A549 (cell line): Measurements from ENCODE around the gene CHCHD6. TPM values are rescaled to one million over a fixed set of nuclear protein-coding genes. Genes with fewer than 3 reads are reported as not detected.

Experiments used
- ATAC-seq, 2 experiments: fragments of 200-7000 bp in 1 of 2; fragments of >200 bp in 1 of 2; cut with Nextera tagmentation in 1 of 2; cut with Tn5 transposase in 1 of 2; 3 replicates each; pipeline versions ENCODE4 v1.8.0 to v1.9.1; 2018 to 2020; ENCODE audit warnings: mild to moderate bottlenecking in 1 of 2, moderate library complexity in 1 of 2
- CTCF ChIA-PET: fragments of 300-600 bp; sonication (Branson Sonifier 250); formaldehyde crosslinking; extraction: SDS; loops from one replicate; lab custom pipeline; 2021; ENCODE audit warnings: antibody characterized with exemption, inconsistent platforms; lab: Yijun Ruan, JAX
- POLR2A ChIA-PET: fragments of 350-600 bp; formaldehyde crosslinking; extraction: SDS; loops from one replicate; lab custom pipeline; 2021; ENCODE audit warnings: antibody characterized with exemption, inconsistent platforms; lab: Yijun Ruan, JAX
- DNase-seq, 2 experiments: peaks; one replicate each; pipeline versions ENCODE4 v3.0.0 to v3.0.0-alpha.2; 2011 to 2016; ENCODE audit warnings: low read depth in 1 of 2, low spot score in 1 of 2
- FAIRE-seq: peaks from 2 replicates; lab custom pipeline; 2011; peaks lifted over from hg19 to GRCh38; lab: Jason Lieb, UNC
- H3K27ac ChIP-seq, 2 experiments: fragments of >200 bp; sonication (Bioruptor Twin); formaldehyde crosslinking; 3 replicates each; pipeline ENCODE4 v1.5.1; 2016 to 2017
- H3K4me1 ChIP-seq: fragments of >200 bp; sonication (Bioruptor Twin); formaldehyde crosslinking; 3 replicates; pipeline ENCODE4 v1.6.1; 2016
- H3K4me2 ChIP-seq: fragments of >200 bp; sonication (Bioruptor Twin); formaldehyde crosslinking; 3 replicates; pipeline ENCODE4 v1.6.1; 2016
- H3K4me3 ChIP-seq: fragments of >200 bp; sonication (Bioruptor Twin); formaldehyde crosslinking; 3 replicates; pipeline ENCODE4 v1.5.1; 2016
- H3K9me3 ChIP-seq: fragments of >200 bp; sonication (Bioruptor Twin); formaldehyde crosslinking; 3 replicates; pipeline ENCODE4 v1.6.1; 2016
- CHD2 ChIP-seq: fragments of 150-350 bp; IDR thresholded peaks from 2 replicates; pipeline ENCODE4 v1.6.1; 2014; ENCODE audit warnings: low read length; ENCODE audit not compliant: partially characterized antibody
- E2F6 ChIP-seq: IDR thresholded peaks from 2 replicates; pipeline ENCODE4 v1.6.1; 2012; ENCODE audit warnings: low read depth, borderline replicate concordance
- EHF ChIP-seq: fragments of 250-450 bp; sonication (Bioruptor Pico); IDR thresholded peaks from 2 replicates; pipeline ENCODE4 v1.5.0; 2020; ENCODE audit warnings: mild to moderate bottlenecking
- EHMT2 ChIP-seq: fragments of 200-600 bp; sonication (generic); IDR thresholded peaks from 2 replicates; pipeline ENCODE4 v1.6.1; 2016; ENCODE audit warnings: antibody characterized with exemption, low read depth, mild to moderate bottlenecking, moderate library complexity
- ESRRA ChIP-seq: fragments of 150-350 bp; IDR thresholded peaks from 2 replicates; pipeline ENCODE4 v1.6.1; 2014; ENCODE audit warnings: mild to moderate bottlenecking, low read length, borderline replicate concordance
- FOSL2 ChIP-seq, 2 experiments: fragments of 450-650 bp in 1 of 2; fragments of >200 bp in 1 of 2; sonication (Bioruptor Twin) in 1 of 2; formaldehyde crosslinking; IDR thresholded peaks; 2 replicates each; pipeline versions ENCODE4 v1.5.0 to v1.6.1; 2016 to 2020; ENCODE audit warnings: mild to moderate bottlenecking in 1 of 2, moderate library complexity in 1 of 2
- HOXB13 ChIP-seq: fragments of 250-450 bp; sonication (Bioruptor Pico); IDR thresholded peaks from 2 replicates; pipeline ENCODE4 v1.5.0; 2020; ENCODE audit warnings: low read depth, mild to moderate bottlenecking, moderate library complexity
- JUNB ChIP-seq: fragments of >200 bp; sonication (Bioruptor Twin); formaldehyde crosslinking; IDR thresholded peaks from 2 replicates; pipeline ENCODE4 v1.6.1; 2016
- KDM1A ChIP-seq: fragments of 200-600 bp; sonication (generic); IDR thresholded peaks from 2 replicates; pipeline ENCODE4 v1.6.1; 2016; ENCODE audit warnings: low read depth, mild to moderate bottlenecking
- MAFK ChIP-seq: fragments of 450-650 bp; IDR thresholded peaks from 2 replicates; pipeline ENCODE4 v1.6.1; 2014; ENCODE audit not compliant: partially characterized antibody
- MYC ChIP-seq: IDR thresholded peaks from 2 replicates; pipeline ENCODE4 v1.6.1; 2012; ENCODE audit warnings: mild to moderate bottlenecking, inconsistent platforms, low read length, improper control_type of control experiment, borderline replicate concordance
- PHF8 ChIP-seq: fragments of 200-600 bp; sonication (generic); IDR thresholded peaks from 2 replicates; pipeline ENCODE4 v1.6.1; 2016; ENCODE audit warnings: low read depth, mild to moderate bottlenecking, antibody characterized with exemption, moderate library complexity, borderline replicate concordance
- POLR2AphosphoS2 ChIP-seq: conservative IDR thresholded peaks from 2 replicates; pipeline ENCODE4 v1.6.1; 2012; ENCODE audit warnings: low read length, improper control_type of control experiment, inconsistent platforms
- RAD21 ChIP-seq, 2 experiments: fragments of >200 bp in 1 of 2; sonication (Bioruptor Twin) in 1 of 2; formaldehyde crosslinking in 1 of 2; IDR thresholded peaks in 1 of 2; conservative IDR thresholded peaks in 1 of 2; 2 replicates in 1 of 2; 3 replicates in 1 of 2; pipeline ENCODE4 v1.6.1; 2012 to 2018; ENCODE audit warnings: inconsistent platforms in 1 of 2
- RFX5 ChIP-seq: fragments of 450-650 bp; IDR thresholded peaks from 2 replicates; pipeline ENCODE4 v1.7.1; 2014; ENCODE audit warnings: antibody characterized with exemption, mild to moderate bottlenecking, moderate library complexity
- RNF2 ChIP-seq: fragments of 200-600 bp; sonication (generic); IDR thresholded peaks from 2 replicates; pipeline ENCODE4 v1.6.1; 2016; ENCODE audit warnings: low read depth, mild to moderate bottlenecking, antibody characterized with exemption, moderate library complexity, borderline replicate concordance
- SMC3 ChIP-seq: fragments of >200 bp; sonication (Bioruptor Twin); formaldehyde crosslinking; IDR thresholded peaks from 3 replicates; pipeline ENCODE4 v1.6.1; 2018; ENCODE audit warnings: inconsistent platforms
- TFCP2L1 ChIP-seq: fragments of 250-450 bp; sonication (Bioruptor Pico); IDR thresholded peaks from 2 replicates; pipeline ENCODE4 v1.5.0; 2021; ENCODE audit warnings: mild to moderate bottlenecking
- WGBS: methylation state at CpG from one replicate; pipeline ENCODE4 v1.1.6; 2017; ENCODE audit errors: missing lambda C conversion rate; 5-methylcytosine and 5-hydroxymethylcytosine counted together
- polyA plus RNA-seq, 4 experiments: library from polyadenylated mRNA; depleted of rRNA in 3 of 4; stranded (reverse); fragments of >200 nt; fragmentation: RNase III in 1 of 4; extraction: RNeasy Plus Mini Kit Qiagen cat#74134 plus additional on column Dnase treatment in 1 of 4; gene quantifications; 2 replicates in 3 of 4; 3 replicates in 1 of 4; pipeline ENCODE4 v1.2.3, GENCODE V29; 2011 to 2017
- TF ChIP-seq, protein P1 (sequence below): fragments of >200 bp; sonication (Bioruptor Twin); formaldehyde crosslinking; IDR thresholded peaks from 3 replicates; pipeline ENCODE4 v1.6.1; 2016
- TF ChIP-seq, protein P2 (sequence below): fragments of 250-450 bp; sonication (Bioruptor Pico); IDR thresholded peaks from 2 replicates; pipeline ENCODE4 v1.5.0; 2020; ENCODE audit warnings: low read depth, mild to moderate bottlenecking, moderate library complexity

Gene CHCHD6
- polyA plus RNA-seq, 2 of the 4 experiments (the other 2 are of a cell fraction) = 15.0 to 18.1 TPM

- Histone ChIP-seq H3K4me2 (no peak overlapping the region), H3K4me1 (no peaks in the 10 kb centered on the region), H3K27ac (no peak overlapping the region), H3K4me3 (no peak overlapping the region), H3K9me3 (no peaks in the 10 kb centered on the region)
- DNase-seq (no peak), FAIRE-seq (no peak), ATAC-seq (no peak)
- no peak for TF ChIP-seq FOSL2 (IDR thresholded peaks at IDR 0.05)
- TF ChIP-seq FOSL2 (CRISPR knock-in tag; IDR thresholded peaks at IDR 0.05) = no peak
- TF ChIP-seq, protein P1, sequence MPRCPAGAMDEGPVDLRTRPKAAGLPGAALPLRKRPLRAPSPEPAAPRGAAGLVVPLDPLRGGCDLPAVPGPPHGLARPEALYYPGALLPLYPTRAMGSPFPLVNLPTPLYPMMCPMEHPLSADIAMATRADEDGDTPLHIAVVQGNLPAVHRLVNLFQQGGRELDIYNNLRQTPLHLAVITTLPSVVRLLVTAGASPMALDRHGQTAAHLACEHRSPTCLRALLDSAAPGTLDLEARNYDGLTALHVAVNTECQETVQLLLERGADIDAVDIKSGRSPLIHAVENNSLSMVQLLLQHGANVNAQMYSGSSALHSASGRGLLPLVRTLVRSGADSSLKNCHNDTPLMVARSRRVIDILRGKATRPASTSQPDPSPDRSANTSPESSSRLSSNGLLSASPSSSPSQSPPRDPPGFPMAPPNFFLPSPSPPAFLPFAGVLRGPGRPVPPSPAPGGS = no peak
- TF ChIP-seq HOXB13 (CRISPR knock-in tag) = no peak
- no peak for TF ChIP-seq MAFK
- no peak for TF ChIP-seq KDM1A
- TF ChIP-seq RFX5 = no peak
- no peak for TF ChIP-seq RNF2
- no peak for TF ChIP-seq RAD21 (conservative IDR thresholded peaks at IDR 0.05 in 1 of 2, IDR thresholded peaks at IDR 0.05 in 1 of 2)
- no peak for TF ChIP-seq POLR2AphosphoS2
- CTCF ChIA-PET = interaction anchor here (0.9 to 1.3 kb wide), 2 partner anchors 8 to 241 kb away, joined by 3 to 4 read pairs; no protein-coding TSS in a partner anchor
- POLR2A ChIA-PET = interaction anchor here (0.6 kb wide), 1 partner anchor 834 kb away, joined by 3 read pairs; no protein-coding TSS in a partner anchor
- no CpG with 5 or more reads among the region's 7 CpGs for WGBS
These were observed 288.2 kb downstream of the CHCHD6 start for GRCh38 chr3:126992216-126992615.

GRCh38 chr3:126992776-126993175 lies 288.7 kb downstream of the CHCHD6 start:
- H3K4me1 ChIP-seq = no peaks in the 10 kb centered on the region
- no peak for DNase-seq
- no peak overlapping the region for H3K4me2 ChIP-seq
- CTCF ChIA-PET = interaction anchor here (1.3 kb wide), 1 partner anchor 241 kb away, joined by 4 read pairs; no protein-coding TSS in a partner anchor
- TF ChIP-seq, protein P2, sequence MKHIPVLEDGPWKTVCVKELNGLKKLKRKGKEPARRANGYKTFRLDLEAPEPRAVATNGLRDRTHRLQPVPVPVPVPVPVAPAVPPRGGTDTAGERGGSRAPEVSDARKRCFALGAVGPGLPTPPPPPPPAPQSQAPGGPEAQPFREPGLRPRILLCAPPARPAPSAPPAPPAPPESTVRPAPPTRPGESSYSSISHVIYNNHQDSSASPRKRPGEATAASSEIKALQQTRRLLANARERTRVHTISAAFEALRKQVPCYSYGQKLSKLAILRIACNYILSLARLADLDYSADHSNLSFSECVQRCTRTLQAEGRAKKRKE = no peak
- no peak for TF ChIP-seq E2F6
- TF ChIP-seq, all 56 proteins: peak for 0
- Histone ChIP-seq H3K4me3 (no peak overlapping the region), H3K27ac (no peak overlapping the region), H3K9me3 (no peaks in the 10 kb centered on the region)
- FAIRE-seq (no peak), ATAC-seq (no peak)
- POLR2A ChIA-PET = no interaction called here
- WGBS = no CpG with 5 or more reads among the region's 8 CpGs

DNA sequence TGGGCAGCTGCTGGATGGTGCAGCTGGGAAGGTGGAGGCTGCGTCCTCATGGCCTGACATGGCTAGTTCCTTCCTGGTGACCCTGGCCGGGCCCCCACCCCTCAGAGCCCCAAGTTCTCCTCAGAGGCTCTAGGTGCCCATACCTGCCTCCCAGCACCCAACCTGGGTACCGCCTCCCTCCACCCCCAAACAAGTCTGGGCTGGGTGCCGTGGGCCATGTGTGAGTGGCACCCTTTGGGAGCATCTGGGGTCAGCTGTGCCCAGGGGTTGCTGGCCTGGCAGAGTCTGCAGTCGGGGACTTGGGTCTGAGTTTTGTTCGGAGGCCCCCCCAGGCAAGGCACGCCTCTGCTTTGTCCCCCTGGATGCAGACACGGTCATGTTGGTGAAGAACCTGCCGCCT lies 289.4 kb downstream of the CHCHD6 start:
- TF ChIP-seq TFCP2L1 (no peak), MAFK (no peak), PHF8 (no peak)
- Histone ChIP-seq H3K4me3 (no peak overlapping the region), H3K27ac (no peak overlapping the region), H3K9me3 (no peaks in the 10 kb centered on the region), H3K4me1 (no peaks in the 10 kb centered on the region), H3K4me2 (no peak overlapping the region)
- no peak for ATAC-seq
- POLR2A ChIA-PET = no interaction called here
- 94% methylated on average over 4 of the region's 9 CpGs for whole genome bisulfite sequencing
- CTCF ChIA-PET = no interaction called here
- no peak for DNase-seq
- FAIRE-seq = no peak

- ChIA-PET POLR2A (no interaction called here), CTCF (interaction anchor here (1.6 to 2.2 kb wide), 3 partner anchors 8 to 242 kb away, joined by 4 to 10 read pairs (median 5); partner anchors contain the start of gene PLXNA1)
- WGBS = 94% methylated on average over 5 of the region's 10 CpGs
These were observed 290.7 kb downstream of the CHCHD6 start for GRCh38 chr3:126994661-126995245.

More at GRCh38 chr3:126994661-126995245, 290.7 kb downstream of the CHCHD6 start:
- no peak for ATAC-seq
- Histone ChIP-seq H3K4me1 (no peaks in the 10 kb centered on the region), H3K4me3 (no peak overlapping the region), H3K4me2 (no peak overlapping the region), H3K9me3 (no peaks in the 10 kb centered on the region), H3K27ac (no peak overlapping the region)
- DNase-seq = no peak
- TF ChIP-seq EHF (no peak), EHMT2 (no peak), ESRRA (no peak), CHD2 (no peak), MYC (no peak), SMC3 (no peak), JUNB (no peak)
- TF ChIP-seq, protein P2 = no peak
- TF ChIP-seq, all 56 proteins: peak for 0
- no peak for FAIRE-seq
